Activated naive CD4-positive, alpha-beta T cell treated with Interleukin-2 at 50 U/mL for 16 hours (primary cell): ENCODE data around the gene LRRK1.
"Not testable (repeated sequence)": the region's sequence is repeated elsewhere in the genome, so short reads cannot be mapped to it uniquely, and the experiment has no call there.

Experiments used
- DNase-seq: peaks from one replicate; pipeline ENCODE4 v3.0.0-alpha.2; 2020

LRRK1 gene

GRCh38 chr15:101062471-101063171, 143.5 kb downstream of the LRRK1 start:
- no peak for DNase-seq

- DNase-seq: no peak
Measured at GRCh38 chr15:101063212-101063611, 144.1 kb downstream of the LRRK1 start.

- no peak for DNase-seq
Measured at GRCh38 chr15:101063891-101064794, 145.0 kb downstream of the LRRK1 start.

GRCh38 chr15:101064795-101065569, 145.8 kb downstream of the LRRK1 start:
- DNase-seq: no peak

- DNase-seq: no peak
Measured at GRCh38 chr15:101065570-101066221, 146.5 kb downstream of the LRRK1 start.

GRCh38 chr15:101066501-101067408, 147.6 kb downstream of the LRRK1 start:
- no peak for DNase-seq

- DNase-seq: no peak
Measured at GRCh38 chr15:101067660-101068522, 148.7 kb downstream of the LRRK1 start.

- DNase-seq: no peak
Measured at GRCh38 chr15:101068523-101068960, 149.4 kb downstream of the LRRK1 start.

GRCh38 chr15:101068961-101069653, 149.9 kb downstream of the LRRK1 start:
- no peak for DNase-seq

- DNase-seq: no peak
Measured at GRCh38 chr15:101069654-101069973, 150.5 kb downstream of the LRRK1 start.

- DNase-seq: no peak
Measured at GRCh38 chr15:101070024-101070423, 150.9 kb downstream of the LRRK1 start.

GRCh38 chr15:101070502-101071273, 151.5 kb downstream of the LRRK1 start:
- no peak for DNase-seq

GRCh38 chr15:101071651-101072050, 152.5 kb downstream of the LRRK1 start:
- DNase-seq: no peak

- not testable (repeated sequence) for DNase-seq
Measured at GRCh38 chr15:101072235-101072634, 153.1 kb downstream of the LRRK1 start.

- DNase-seq: not testable (repeated sequence)
Measured at GRCh38 chr15:101077806-101078668, 158.9 kb downstream of the LRRK1 start.

GRCh38 chr15:101078669-101079323, 159.6 kb downstream of the LRRK1 start:
- DNase-seq: no peak

GRCh38 chr15:101081900-101082299, 162.7 kb downstream of the LRRK1 start:
- DNase-seq: no peak
